HG03520 (cell line): ENCODE measurements around the gene NEUROD6.

Source experiments
- ATAC-seq: cut with Tn5 transposase; IDR thresholded peaks from one replicate; pipeline ENCODE4 v1.9.1; 2021; ENCODE audit warnings: mild to moderate bottlenecking, moderate library complexity; ENCODE audit not compliant: unreplicated experiment

Gene NEUROD6

GRCh38 chr7:31340603-31341002, at the start of gene NEUROD6:
TSS of gene NEUROD6 (minus strand) at chr7:31340726. CDS start at chr7:31339268, 1,458 bp downstream.
- ATAC-seq = no peak

- no peak for ATAC-seq
These were observed 43.9 kb upstream of the NEUROD6 start for GRCh38 chr7:31384466-31384865.

GRCh38 chr7:31382722-31383121, 42.2 kb upstream of the NEUROD6 start:
- no peak for ATAC-seq

GRCh38 chr7:31373337-31374289, 33.1 kb upstream of the NEUROD6 start:
- ATAC-seq = peak; percentile 89

- no peak for ATAC-seq
These were observed 31.9 kb upstream of the NEUROD6 start for GRCh38 chr7:31372231-31372959.

GRCh38 chr7:31371621-31372020, 31.1 kb upstream of the NEUROD6 start:
- no peak for ATAC-seq

GRCh38 chr7:31370609-31371008, 30.1 kb upstream of the NEUROD6 start:
- ATAC-seq = no peak

GRCh38 chr7:31368620-31369019, 28.1 kb upstream of the NEUROD6 start:
- no peak for ATAC-seq

- ATAC-seq = no peak
These were observed 23.0 kb upstream of the NEUROD6 start for GRCh38 chr7:31363496-31363895.

- ATAC-seq = no peak
These were observed 22.5 kb upstream of the NEUROD6 start for GRCh38 chr7:31363051-31363450.

- ATAC-seq = no peak
These were observed 21.9 kb upstream of the NEUROD6 start for GRCh38 chr7:31362401-31362800.

- no peak for ATAC-seq
These were observed 17.9 kb upstream of the NEUROD6 start for GRCh38 chr7:31358467-31358866.

GRCh38 chr7:31345421-31345820, 4.9 kb upstream of the NEUROD6 start:
- ATAC-seq = no peak

GRCh38 chr7:31343516-31344305, 3.2 kb upstream of the NEUROD6 start:
- no peak for ATAC-seq

- no peak for ATAC-seq
These were observed 615 bp upstream of the NEUROD6 start for GRCh38 chr7:31341141-31341540.

GRCh38 chr7:31340051-31340450, 475 bp downstream of the NEUROD6 start:
- no peak for ATAC-seq

- no peak for ATAC-seq
These were observed 1.8 kb downstream of the NEUROD6 start for GRCh38 chr7:31338706-31339105.

- no peak for ATAC-seq
These were observed 3.4 kb downstream of the NEUROD6 start for GRCh38 chr7:31337002-31337565.

GRCh38 chr7:31336202-31337001, 4.1 kb downstream of the NEUROD6 start:
- ATAC-seq = no peak

GRCh38 chr7:31335884-31336201, 4.7 kb downstream of the NEUROD6 start:
- ATAC-seq = no peak
